ENCODE data around the gene AVPR1B. TPM values are rescaled to one million over a fixed set of nuclear protein-coding genes. Genes with fewer than 3 reads are reported as not detected.

AVPR1B gene

GRCh38 chr1:206060844-206061243 lies 56.3 kb downstream of the AVPR1B start:
- Histone ChIP-seq H3K9me3 (replicated peaks; ENCODE audit: low read length) (no peaks in the 10 kb centered on the region), H3K27me3 (ENCODE audit: control insufficient read depth, insufficient read depth, low read length) (peaks cover 30% of the 10 kb centered on the region), H3K9ac (ENCODE audit: low read depth, low read length) (no peak overlapping the region), H3K4me3 (ENCODE audit: low read length) (no peak overlapping the region), H3K36me3 (ENCODE audit: insufficient read depth, low read length) (no peaks in the 10 kb centered on the region), H3K4me2 (ENCODE audit: low read length) (no peak overlapping the region), H3K4me1 (ENCODE audit: control insufficient read depth, insufficient read depth, low read length) (no peaks in the 10 kb centered on the region)

Small RNA genes within 50 kb of the gene (small RNA-seq; reads per million reads assigned to genes)
- not detected for gene RF00271
